ENCODE results near the gene HSF5. TPM values are rescaled to one million over a fixed set of nuclear protein-coding genes. Genes with fewer than 3 reads are reported as not detected.

The HSF5 gene
- polyA plus RNA-seq, 3 donors: 0.07 TPM; not detected in 2

- Histone ChIP-seq H3K4me3 (replicated peaks in 1 of 3; ENCODE audit: low read depth in 2 of 3, low read length in 3 of 3) (no peak overlapping the region), H3K27me3 (ENCODE audit: control insufficient read depth in 2 of 2, insufficient read depth in 2 of 2, low read length in 2 of 2) (no peaks in the 10 kb centered on the region), H3K36me3 (replicated peaks in 1 of 2; ENCODE audit: control insufficient read depth in 1 of 2, insufficient read depth in 2 of 2, low read length in 2 of 2) (no peaks in the 10 kb centered on the region), H3K9ac (ENCODE audit: insufficient read depth, low read length, poor library complexity, severe bottlenecking) (no peak overlapping the region), H2AFZ (ENCODE audit: insufficient read depth, low read depth, low read length, poor library complexity, severe bottlenecking) (no peak overlapping the region), H3K79me2 (ENCODE audit: insufficient read depth, low read length) (no peaks in the 10 kb centered on the region), H3K4me1 (ENCODE audit: control insufficient read depth in 1 of 2, insufficient read depth in 2 of 2, low read length in 2 of 2) (no peaks in the 10 kb centered on the region), H3K27ac (ENCODE audit: low read depth in 1 of 2, low read length in 2 of 2) (no peak overlapping the region), H3K9me3 (replicated peaks in 1 of 2; ENCODE audit: control insufficient read depth in 1 of 2, insufficient read depth in 1 of 2, low read length in 2 of 2) (no peaks in the 10 kb centered on the region), H3K4me2 (replicated peaks; ENCODE audit: extremely low read depth, low read length, poor library complexity, severe bottlenecking) (no peak overlapping the region), H4K20me1 (ENCODE audit: insufficient read depth, low read length) (no peaks in the 10 kb centered on the region)
- Mint-ChIP-seq H3K36me3 (no peaks in the 10 kb centered on the region), H3K27me3 (ENCODE audit: low read depth in 3 of 3) (peaks cover 4 to 7% (median 5%) of the 10 kb centered on the region in 3 donors), H3K27ac (no peak overlapping the region), H3K4me3 (no peak overlapping the region), H3K4me1 (peaks cover 1% of the 10 kb centered on the region), H3K9me3 (no peaks in the 10 kb centered on the region)
- TF ChIP-seq CTCF (IDR thresholded peaks at IDR 0.05): no peak
- WGBS (ENCODE audit: insufficient coverage): no CpG with 5 or more reads among the region's 1 CpG
- no peak for DNase-seq
- intact Hi-C loops (cut with micrococcal nuclease): no loop called here
Observed at GRCh38 chr17:58412064-58412703, 76.0 kb downstream of the HSF5 start.

GRCh38 chr17:58411408-58411894, 76.8 kb downstream of the HSF5 start:
- intact Hi-C loops (cut with micrococcal nuclease): no loop called here
- H3K9ac ChIP-seq (ENCODE audit: insufficient read depth, low read length, poor library complexity, severe bottlenecking): no peak overlapping the region
- H3K4me2 ChIP-seq (replicated peaks; ENCODE audit: extremely low read depth, low read length, poor library complexity, severe bottlenecking): no peak overlapping the region

More at GRCh38 chr17:58411408-58411894, 76.8 kb downstream of the HSF5 start:
- H3K27ac ChIP-seq (ENCODE audit: low read depth in 1 of 2, low read length in 2 of 2): no peak overlapping the region
- H3K4me3 Mint-ChIP-seq: peak overlapping the region in 1 of 2 donors; percentile 15
- no peaks in the 10 kb centered on the region for H3K9me3 ChIP-seq (replicated peaks in 1 of 2; ENCODE audit: control insufficient read depth in 1 of 2, insufficient read depth in 1 of 2, low read length in 2 of 2)
- H3K4me1 ChIP-seq (ENCODE audit: control insufficient read depth in 1 of 2, insufficient read depth in 2 of 2, low read length in 2 of 2): no peaks in the 10 kb centered on the region
- no peak overlapping the region for H3K4me3 ChIP-seq (replicated peaks in 1 of 3; ENCODE audit: low read depth in 2 of 3, low read length in 3 of 3)
- TF ChIP-seq CTCF (IDR thresholded peaks at IDR 0.05): no peak
- no peak overlapping the region for H2AFZ ChIP-seq (ENCODE audit: insufficient read depth, low read depth, low read length, poor library complexity, severe bottlenecking)
- no peaks in the 10 kb centered on the region for H3K36me3 Mint-ChIP-seq
- no peaks in the 10 kb centered on the region for H3K9me3 Mint-ChIP-seq
- H3K27ac Mint-ChIP-seq: no peak overlapping the region
- no peak for DNase-seq
- peaks cover 0 to 7% (median 5%) of the 10 kb centered on the region in 3 donors for H3K27me3 Mint-ChIP-seq (ENCODE audit: low read depth in 3 of 3)
- no peaks in the 10 kb centered on the region for H4K20me1 ChIP-seq (ENCODE audit: insufficient read depth, low read length)
- H3K79me2 ChIP-seq (ENCODE audit: insufficient read depth, low read length): no peaks in the 10 kb centered on the region
- WGBS (ENCODE audit: insufficient coverage): no CpG with 5 or more reads among the region's 1 CpG
- no peaks in the 10 kb centered on the region for H3K4me1 Mint-ChIP-seq
- H3K36me3 ChIP-seq (replicated peaks in 1 of 2; ENCODE audit: control insufficient read depth in 1 of 2, insufficient read depth in 2 of 2, low read length in 2 of 2): no peaks in the 10 kb centered on the region
- no peaks in the 10 kb centered on the region for H3K27me3 ChIP-seq (ENCODE audit: control insufficient read depth in 2 of 2, insufficient read depth in 2 of 2, low read length in 2 of 2)

Measured in CD14-positive monocyte (primary cell).